ENCODE data around the gene BCAT1.
"Not testable (repeated sequence)": the region's sequence is repeated elsewhere in the genome, so short reads cannot be mapped to it uniquely, and the experiment has no call there.

Gene BCAT1

DNA sequence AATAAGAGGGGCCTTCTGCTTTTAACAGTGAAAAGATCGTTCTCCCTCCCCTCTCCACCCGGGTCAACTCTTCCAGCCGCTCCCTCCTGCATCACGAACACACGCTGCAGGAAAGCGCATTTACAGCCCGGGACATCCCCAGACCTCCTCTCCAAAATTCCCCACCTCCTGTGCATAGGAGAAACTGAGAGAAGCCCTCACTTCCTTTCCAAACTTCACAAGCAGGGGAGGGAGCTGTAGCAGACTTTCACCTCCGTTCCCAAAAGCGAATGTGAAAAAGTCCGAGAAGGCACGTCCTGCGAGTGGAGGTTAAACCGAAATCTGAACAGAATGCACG lies 513 bp downstream of the BCAT1 start:
- TF ChIP-seq, protein P1, sequence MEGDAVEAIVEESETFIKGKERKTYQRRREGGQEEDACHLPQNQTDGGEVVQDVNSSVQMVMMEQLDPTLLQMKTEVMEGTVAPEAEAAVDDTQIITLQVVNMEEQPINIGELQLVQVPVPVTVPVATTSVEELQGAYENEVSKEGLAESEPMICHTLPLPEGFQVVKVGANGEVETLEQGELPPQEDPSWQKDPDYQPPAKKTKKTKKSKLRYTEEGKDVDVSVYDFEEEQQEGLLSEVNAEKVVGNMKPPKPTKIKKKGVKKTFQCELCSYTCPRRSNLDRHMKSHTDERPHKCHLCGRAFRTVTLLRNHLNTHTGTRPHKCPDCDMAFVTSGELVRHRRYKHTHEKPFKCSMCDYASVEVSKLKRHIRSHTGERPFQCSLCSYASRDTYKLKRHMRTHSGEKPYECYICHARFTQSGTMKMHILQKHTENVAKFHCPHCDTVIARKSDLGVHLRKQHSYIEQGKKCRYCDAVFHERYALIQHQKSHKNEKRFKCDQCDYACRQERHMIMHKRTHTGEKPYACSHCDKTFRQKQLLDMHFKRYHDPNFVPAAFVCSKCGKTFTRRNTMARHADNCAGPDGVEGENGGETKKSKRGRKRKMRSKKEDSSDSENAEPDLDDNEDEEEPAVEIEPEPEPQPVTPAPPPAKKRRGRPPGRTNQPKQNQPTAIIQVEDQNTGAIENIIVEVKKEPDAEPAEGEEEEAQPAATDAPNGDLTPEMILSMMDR (conservative IDR thresholded peaks at IDR 0.05; ENCODE audit: low read depth, low read length): no peak
- peak overlapping the region; percentile 82 for H3K4me3 ChIP-seq (ENCODE audit: low read length)
- no peak for DNase-seq (ENCODE audit: low read depth)

DNA sequence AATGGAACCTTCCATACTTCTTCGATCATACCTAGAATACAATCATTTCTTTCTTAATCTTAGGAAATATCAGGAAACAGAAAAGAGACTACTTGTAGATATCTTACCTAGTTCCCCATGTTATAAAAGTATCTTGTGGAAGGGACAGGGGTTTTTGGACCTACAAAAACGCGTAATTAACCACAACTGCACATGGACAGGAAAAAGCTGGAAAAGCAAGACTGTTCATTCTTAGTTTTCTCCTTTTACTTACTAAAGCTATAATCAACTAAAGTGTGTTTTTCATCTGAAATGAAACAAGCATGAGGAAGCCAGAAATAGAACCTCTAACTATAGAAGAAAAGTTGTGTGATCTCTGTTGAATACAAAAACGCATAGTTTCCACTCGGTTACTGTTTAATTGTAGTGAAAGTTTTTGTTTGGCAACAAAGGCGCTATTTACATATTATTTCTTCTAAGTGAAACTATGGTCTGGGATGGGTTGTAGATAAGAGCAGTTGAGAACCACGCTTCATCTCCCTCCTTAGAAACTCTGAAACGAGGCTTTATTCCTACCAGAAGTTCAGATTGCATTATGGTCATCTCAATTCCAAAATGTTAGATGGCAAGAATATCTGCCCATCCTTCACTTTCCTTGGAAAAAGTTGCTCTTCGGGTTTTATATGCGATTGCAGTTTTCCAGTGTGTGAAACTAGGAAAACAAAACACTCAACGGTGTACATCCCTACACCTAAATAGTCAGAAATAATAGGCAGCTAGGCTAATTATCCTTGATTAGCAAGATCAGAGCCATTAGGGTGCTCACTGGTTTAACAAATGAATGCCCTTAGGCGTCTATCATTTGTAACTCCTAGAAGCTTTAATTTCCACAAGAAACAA lies 1.1 kb downstream of the BCAT1 start:
- DNase-seq (ENCODE audit: low read depth): no peak

DNA sequence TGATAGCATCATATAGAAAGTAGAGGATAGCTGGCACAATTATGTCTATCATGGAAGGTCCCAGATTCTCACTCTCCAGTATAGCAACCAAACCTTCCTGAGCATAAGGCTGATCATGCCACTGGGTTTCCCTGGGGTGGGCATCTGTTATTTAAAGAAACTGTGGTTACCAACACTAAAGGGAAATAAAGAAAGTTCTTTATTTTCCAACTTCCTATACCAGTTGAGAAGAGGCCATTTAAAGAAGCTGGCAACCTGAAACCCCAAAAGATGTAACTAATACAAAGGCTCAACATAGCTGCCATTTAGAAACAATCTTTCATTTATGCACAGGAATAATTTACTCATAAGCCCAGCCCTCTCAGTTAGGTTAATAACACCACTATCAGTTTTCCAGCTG lies 3.1 kb downstream of the BCAT1 start:
- no peak for DNase-seq (ENCODE audit: low read depth)
- TF ChIP-seq, protein P1 (conservative IDR thresholded peaks at IDR 0.05; ENCODE audit: low read depth, low read length): no peak
- H3K4me3 ChIP-seq (ENCODE audit: low read length): peak overlapping the region; percentile 82

More for the DNA sequence above, 1.1 kb downstream of the BCAT1 start:
- H3K4me3 ChIP-seq (ENCODE audit: low read length): peak overlapping the region; percentile 82
- TF ChIP-seq, protein P1 (conservative IDR thresholded peaks at IDR 0.05; ENCODE audit: low read depth, low read length): no peak

DNA sequence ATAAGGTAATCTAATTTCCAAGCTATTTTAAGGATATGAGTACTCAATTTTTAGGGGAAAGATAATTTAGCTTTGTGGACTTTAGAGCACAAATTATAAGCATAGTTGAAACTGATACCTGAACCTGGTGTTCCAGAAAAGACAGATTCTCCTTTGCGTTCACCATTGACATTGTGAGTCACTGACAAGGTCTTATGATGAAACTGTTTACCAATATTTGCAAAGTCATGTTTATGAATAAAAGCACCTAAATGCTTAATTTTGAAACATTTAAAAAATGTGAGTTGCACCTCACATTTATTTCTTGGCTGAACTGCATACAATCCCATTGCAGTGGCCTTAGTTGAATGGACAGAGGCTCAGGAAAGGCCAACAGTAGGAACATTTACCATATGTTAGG lies 3.9 kb downstream of the BCAT1 start:
- no peak for DNase-seq (ENCODE audit: low read depth)
- TF ChIP-seq, protein P1 (conservative IDR thresholded peaks at IDR 0.05; ENCODE audit: low read depth, low read length): no peak
- no peak overlapping the region for H3K4me3 ChIP-seq (ENCODE audit: low read length)

DNA sequence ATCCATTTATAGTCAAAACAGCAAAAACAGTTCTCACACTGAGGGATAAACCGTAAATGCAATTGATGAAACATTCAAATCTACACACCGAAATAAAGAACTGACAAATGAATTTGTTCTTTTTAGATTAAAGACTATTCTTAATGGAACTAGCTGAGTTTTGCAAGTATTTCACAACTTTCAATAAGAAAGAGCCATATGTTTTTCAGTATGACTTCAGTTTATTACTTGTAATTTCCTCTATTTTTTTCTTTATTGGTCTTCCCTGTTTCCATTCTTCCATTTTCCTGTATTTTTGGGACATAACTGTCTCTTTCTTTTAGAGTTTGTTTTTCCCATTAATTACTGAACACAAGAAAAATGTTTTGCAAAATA lies 4.3 kb downstream of the BCAT1 start:
- no peak overlapping the region for H3K4me3 ChIP-seq (ENCODE audit: low read length)
- no peak for DNase-seq (ENCODE audit: low read depth)
- TF ChIP-seq, protein P1 (conservative IDR thresholded peaks at IDR 0.05; ENCODE audit: low read depth, low read length): no peak

DNA sequence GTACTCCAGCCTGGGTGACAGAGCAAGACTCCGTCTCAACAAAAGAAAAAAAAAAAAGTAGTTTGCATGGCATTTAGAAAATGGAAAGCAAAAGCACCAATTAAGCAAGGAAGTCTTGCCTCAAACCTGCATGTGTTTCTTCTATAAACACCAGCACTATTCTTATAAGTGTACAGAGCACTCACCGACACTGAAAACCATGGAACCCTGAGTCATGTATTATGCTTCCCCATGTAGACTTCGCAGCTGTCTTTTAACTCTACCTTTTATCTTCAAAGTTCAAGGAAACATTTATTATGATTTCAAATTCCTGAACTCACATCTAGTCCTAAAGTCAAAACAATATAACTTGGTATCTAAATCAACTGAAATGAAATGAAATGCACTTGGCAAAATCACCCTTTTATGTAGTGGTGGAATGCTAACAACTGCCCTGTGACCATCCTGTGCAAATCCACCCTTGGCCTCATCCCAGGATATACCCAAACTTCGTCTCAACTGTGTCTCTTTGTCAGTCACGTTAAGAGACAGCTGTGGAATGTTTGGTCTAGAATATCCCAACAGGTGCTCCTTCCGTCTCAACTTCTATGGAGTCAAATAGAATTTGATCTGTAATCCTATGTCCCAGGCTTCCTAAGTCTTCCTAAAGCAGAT lies 4.8 kb downstream of the BCAT1 start:
- TF ChIP-seq, protein P1 (conservative IDR thresholded peaks at IDR 0.05; ENCODE audit: low read depth, low read length): no peak
- no peak for DNase-seq (ENCODE audit: low read depth)
- H3K4me3 ChIP-seq (ENCODE audit: low read length): no peak overlapping the region

DNA sequence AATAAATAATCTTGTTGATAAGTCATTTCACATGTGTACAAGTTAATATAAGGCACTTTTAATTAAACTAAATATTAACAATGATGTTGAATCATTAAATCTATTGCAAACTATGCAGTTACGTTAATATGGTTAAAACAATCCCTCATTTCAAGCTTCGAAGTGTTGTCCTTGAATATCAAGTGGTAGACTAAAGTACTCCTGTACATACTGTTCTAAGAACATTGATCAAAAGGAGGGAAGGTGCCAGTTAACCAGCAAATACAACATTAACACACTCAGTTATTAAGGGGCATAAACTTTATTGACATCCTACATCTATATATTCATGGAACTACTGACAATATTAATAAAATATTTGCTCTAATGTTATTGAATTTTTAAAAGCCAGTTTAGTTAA lies 8.7 kb downstream of the BCAT1 start:
- TF ChIP-seq, protein P1 (conservative IDR thresholded peaks at IDR 0.05; ENCODE audit: low read depth, low read length): no peak
- no peak for DNase-seq (ENCODE audit: low read depth)
- H3K4me3 ChIP-seq (ENCODE audit: low read length): no peak overlapping the region

DNA sequence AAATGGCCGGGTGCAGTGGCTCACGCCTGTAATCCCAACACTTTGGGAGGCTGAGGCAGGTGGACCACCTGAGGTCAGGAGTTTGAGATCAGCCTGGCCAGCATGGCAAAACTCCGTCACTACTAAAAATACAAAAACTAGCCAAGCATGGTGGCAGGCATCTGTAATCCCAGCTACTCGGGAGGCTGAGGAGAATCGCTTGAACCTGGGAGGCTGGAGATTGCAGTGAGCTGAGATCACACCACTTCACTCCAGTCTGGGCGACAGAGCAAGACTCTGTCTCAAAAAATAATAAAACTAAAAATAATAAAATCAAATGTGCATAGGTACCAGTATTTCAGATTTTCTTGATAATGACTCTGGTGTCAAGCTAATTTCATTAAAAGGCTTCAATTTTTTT lies 9.3 kb downstream of the BCAT1 start:
- not testable (repeated sequence) for DNase-seq (ENCODE audit: low read depth); H3K4me3 ChIP-seq (ENCODE audit: low read length)

Data from retinal pigment epithelial cell (primary cell).